ENCODE data around the gene FAM177A1.
"Not testable (repeated sequence)": the region's sequence is repeated elsewhere in the genome, so short reads cannot be mapped to it uniquely, and the experiment has no call there.

FAM177A1 gene

DNA sequence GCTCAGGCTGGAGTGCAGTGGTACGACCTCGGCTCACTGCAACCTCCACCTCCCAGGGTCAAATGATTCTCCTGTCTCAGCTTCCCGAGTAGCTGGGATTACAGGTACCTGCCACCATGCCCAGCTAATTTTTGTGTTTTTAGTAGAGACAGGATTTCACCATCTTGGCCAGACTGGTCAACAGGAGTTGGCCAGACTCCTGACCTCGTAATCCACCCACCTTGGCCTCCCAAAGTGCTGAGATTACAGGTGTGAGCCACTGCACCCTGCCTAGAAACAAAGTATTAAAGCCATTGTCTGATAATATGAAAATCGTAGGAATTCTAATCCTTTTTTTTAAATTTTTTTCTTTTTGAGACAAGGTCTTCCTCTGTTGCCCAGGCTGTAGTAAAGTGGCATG lies 19.7 kb downstream of the FAM177A1 start:
- DNase-seq (ENCODE audit: low read depth): not testable (repeated sequence)

DNA sequence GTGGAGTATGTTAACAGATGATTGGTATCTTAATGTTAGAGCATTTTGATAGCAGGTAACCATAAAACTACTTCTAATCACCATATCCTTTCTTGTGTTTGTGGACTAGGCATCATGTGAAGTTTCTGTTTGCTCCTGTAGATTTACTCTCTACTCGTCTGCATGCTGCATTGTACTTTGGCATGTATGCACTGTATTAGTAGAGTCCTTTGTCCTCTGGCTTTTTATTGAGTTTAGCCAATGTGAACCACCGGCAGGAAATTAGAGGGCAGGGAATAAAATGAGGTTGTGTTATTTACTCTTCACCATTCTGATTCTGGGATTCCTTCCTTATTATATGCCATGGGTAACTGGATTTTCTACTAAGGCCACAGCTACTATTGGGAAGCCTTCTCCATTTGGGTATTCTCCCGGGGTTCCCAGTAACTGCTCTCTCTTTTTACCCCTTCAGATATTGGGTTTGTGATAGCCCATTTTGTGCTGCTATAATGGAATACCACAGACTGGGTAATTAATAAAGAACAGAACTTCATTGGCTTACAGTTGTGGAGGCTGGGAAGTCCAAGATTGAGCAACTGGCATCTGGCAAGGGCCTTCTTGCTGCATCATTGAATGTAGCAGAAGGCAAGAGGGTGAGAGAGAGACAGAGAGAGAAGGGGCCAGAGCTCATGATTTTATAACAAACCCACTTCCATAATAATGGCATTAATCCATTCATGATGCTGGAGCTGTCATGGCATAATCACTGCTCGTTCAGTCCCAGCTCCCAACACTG lies 22.4 kb downstream of the FAM177A1 start:
- DNase-seq (ENCODE audit: low read depth): no peak

DNA sequence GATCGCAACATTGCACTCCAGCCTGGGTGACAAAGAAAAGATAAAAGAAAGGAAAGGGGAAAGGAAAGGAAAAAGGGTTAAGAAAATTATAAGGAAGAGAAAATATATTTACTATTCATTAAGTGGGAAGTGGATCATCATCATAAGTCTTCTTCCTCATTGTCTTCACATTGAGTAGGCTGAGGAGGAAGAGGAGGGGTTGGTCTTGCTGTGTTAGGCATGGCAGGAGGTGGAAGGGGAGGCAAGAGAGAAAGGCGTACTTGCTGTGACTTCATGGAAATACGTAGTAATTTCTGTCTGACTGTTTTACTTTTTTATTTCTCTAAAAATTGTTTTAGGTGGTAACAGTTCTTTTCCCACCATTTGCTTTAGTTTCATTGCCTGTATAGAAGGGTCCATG lies 26.2 kb downstream of the FAM177A1 start:
- DNase-seq (ENCODE audit: low read depth): no peak

DNA sequence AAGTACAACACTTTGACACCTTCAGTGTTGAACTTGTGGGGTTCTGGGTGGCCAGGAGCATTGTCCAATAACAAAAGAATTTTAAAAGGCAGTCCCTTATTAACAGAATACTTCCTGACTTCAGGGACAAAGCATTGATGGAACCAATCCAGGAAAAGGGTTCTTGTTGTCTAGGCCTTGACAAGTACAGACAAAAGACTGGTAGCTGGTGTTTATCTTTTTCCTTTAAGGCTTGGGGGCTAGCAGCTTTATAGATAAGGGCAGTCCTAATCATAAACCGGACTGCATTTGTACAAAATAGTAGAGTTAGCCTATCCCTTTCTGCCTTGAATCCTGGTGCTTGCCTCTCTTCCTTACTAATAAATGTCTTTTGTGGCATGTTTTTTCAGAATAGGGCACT lies 27.4 kb downstream of the FAM177A1 start:
- no peak for DNase-seq (ENCODE audit: low read depth)

DNA sequence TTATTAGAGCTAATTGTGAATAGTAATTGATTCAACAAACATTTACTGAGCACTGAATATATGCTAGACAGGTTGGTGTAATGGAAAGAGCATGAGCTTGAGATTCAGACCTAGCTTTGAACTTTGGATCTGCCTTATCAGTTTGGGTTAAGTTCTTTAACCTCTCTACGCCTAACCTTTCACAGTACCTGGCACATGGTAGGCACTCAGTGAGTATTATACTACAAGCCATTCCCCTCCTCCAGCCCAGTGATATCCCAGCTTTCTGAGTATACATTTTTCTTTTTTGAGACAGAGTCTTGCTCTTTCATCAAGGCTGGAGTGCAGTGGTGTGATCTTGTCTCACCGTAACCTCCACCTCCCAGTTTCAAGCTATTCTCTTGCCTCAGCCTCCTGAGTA lies 32.0 kb downstream of the FAM177A1 start:
- DNase-seq (ENCODE audit: low read depth): no peak

DNA sequence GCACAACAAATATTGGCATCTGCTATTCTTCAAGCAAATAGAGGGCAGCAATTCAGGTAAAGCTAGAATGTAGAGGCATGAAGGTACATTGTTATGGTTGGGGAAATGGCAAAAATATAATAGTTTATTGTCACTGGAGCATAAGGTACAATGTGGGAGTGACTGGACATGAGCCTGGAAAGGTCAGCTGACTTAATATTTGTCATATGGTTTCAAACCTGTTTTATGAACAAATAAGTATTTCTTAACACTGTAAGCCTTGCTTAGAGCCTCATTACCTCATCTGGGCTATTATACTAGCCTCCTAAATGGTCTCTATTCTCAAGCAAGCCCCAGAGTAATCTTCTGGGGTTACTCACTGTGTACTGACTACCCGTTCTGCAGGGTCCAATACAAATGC lies 33.7 kb downstream of the FAM177A1 start:
- no peak for DNase-seq (ENCODE audit: low read depth)

DNA sequence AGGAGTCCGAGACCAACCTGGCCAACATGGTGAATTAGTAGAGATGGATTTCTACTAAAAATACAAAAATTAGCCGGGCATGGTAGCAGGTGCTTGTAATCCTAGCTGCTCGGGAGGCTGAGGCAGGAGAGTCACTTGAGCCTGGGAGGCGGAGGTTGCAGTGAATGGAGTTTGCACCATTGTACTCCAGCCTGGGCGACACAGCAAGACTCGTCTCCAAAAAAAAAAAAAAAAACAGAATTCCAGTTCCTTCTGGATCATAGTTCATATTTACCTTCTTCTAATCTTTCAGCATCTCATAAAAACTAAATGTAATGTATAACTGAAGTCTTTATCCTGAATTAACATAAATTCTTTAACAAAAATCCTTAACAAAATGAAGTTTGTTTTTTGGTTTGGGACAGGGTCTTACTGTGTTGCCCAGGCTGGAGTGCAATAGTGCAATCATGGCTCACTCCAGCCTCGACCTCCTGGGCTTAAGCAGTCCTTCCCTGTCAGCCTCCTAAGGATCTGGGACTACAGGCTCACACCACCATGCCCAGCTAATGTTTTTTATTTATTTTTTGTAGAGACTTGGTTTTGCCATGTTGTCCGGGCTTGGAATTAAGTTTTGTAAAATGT lies 37.6 kb downstream of the FAM177A1 start:
- DNase-seq (ENCODE audit: low read depth): no peak

DNA sequence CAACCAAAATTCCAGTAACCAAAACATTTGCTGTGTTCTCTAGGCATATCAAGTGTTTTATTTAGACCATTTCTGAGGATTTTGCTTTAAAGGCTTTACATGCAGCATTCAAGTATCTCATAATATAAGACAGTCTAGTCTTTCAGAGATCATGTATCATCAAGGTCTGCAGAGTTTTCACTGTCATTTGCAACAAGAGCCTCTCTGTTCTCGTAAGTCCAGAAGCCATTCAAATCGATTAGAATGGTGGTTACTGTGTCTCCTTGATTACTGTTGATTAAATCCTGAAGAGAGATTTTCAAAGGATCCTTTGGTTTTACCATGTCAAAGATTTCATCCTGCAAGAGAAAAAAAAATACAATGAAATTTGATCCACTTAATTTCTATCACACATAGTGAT lies 39.4 kb downstream of the FAM177A1 start:
- DNase-seq (ENCODE audit: low read depth): no peak

DNA sequence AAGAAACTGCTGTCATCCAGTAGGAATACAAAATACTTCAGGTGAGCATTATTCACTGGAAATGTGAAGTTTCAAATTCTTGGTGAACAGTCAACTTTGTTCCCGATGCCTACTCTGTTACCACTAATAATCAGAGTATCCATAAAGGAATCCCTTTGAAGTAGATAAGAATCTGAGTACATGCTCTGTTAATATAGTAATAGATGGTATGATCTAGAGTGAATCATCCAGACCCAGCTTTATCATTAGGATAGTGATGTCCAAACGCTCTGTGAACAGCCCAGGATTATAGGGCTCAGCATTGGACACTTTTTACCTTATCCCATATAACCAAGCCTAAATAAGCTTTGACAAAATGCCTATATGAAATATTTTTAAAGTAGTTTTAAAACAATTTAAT lies 42.4 kb downstream of the FAM177A1 start:
- DNase-seq (ENCODE audit: low read depth): no peak

DNA sequence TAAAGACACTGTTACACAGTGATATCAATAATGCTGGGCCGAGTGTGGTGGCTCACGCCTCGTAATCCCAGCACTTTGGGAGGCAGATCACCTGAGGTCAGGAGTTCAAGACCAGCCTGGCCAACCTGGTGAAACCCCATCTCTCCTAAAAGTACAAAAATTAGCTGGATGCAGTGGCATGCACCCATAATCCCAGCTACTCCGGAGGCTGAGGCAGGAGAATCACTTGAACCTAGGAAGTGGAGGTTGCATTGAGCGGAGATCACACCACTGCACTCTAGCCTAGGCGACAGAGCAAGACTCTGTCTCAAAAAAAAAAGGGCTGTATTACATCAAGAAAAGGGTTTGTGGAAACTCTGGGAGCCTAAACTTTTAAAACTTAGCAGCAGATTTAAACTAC lies 48.6 kb downstream of the FAM177A1 start:
- DNase-seq (ENCODE audit: low read depth): not testable (repeated sequence)

DNA sequence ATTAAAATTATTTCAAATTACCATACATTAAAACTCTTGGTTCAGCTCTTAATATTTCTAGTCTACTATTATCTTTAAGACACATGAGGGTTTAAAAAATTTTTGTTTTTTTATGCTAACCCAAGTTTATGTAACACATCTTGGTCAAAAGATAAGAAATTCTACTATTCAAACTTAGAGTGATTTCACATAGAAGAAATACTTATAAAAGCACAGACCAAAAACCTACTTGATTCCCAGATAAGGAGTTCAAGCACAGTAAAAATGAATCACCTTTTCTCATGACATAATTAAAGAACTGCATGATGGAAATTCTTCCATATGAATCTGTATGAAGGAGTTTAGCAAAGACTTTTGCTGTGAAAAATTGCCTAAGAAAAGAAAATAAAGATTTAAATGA lies 61.8 kb downstream of the FAM177A1 start:
- DNase-seq (ENCODE audit: low read depth): no peak

DNA sequence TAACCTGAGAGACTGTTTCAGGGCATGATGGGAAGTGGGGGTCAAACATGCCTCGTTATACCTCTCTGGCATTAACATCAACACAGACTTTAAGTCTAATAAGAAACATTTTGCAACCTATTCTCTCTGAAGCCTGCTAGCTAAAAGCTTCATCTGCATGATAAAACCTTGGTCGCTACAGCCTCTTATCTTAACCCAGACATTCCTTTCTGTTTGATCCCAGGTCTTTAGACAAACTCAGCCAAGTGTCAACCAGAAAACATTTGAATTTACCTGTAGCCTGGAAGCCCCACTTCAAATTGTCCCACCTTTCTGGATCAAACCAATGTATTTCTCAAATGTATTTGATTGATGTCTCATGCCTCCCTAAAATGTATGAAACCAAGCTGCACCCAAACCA lies 66.6 kb downstream of the FAM177A1 start:
- DNase-seq (ENCODE audit: low read depth): no peak

DNA sequence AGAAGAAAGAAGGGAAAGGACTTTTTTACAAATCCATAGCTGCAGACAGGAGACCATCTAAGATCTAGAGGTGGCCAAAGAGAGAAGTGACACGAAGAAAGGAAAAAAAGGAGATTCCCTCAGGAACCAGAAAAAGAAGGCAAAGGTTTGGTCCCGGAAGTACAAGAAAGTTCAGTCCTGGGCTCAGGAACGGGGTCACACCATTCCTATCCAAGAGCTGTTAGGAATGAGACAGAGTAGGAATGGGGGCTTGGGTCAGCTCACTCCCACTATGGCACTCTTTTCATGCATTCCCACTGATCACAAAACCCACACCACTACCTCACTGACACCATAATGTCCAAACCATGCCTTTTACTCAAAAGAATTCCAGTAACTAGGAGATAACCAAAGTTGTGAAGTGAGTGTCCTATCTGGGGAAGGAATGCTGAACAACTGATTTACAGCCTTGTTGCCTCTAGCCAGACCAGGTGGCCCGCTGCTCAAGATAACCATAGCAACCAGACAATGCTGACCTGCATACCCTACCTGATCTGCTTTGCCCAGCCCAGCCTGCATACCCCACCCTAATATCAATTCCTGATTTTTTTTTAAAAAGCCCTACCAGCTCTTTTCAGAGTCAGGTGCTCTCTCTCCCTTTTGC lies 67.4 kb downstream of the FAM177A1 start:
- DNase-seq (ENCODE audit: low read depth): no peak

DNA sequence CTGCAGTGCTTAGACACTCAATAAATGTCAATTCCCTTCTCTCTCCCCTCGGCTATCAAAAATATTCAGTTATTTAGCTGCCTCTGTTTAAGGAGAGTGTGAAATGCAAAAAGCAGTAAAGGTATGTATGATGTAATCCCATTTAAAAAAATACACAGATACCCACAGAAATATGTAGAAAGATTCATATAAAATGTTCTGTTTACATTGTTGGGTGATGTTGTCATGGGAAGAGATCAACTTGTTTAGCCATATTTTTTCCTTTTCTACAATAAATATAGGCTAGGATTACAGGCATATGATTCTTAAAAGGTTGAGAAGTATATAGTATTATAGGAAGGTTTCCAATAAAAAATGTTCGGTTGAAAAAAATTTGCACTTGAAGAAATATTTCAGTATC lies 68.0 kb downstream of the FAM177A1 start:
- no peak for DNase-seq (ENCODE audit: low read depth)

DNA sequence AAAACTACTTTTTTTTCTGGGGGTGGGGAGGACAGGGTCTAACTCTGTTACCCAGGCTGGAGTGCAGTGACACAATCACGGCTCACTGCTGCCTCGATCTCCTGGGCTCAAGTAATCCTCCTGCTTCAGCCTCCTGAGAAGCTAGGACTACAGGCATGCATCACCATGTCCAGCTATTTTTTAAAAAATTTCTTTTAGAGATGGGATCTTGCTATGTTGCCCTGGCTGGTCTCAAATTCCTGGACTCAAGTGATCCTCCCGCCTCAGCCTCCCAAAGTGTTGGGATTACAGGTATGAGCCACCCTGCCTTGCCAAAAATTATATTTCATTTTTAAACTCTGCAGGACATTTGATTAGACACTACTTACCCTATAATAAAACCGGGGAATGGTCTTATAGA lies 70.2 kb downstream of the FAM177A1 start:
- no peak for DNase-seq (ENCODE audit: low read depth)

DNA sequence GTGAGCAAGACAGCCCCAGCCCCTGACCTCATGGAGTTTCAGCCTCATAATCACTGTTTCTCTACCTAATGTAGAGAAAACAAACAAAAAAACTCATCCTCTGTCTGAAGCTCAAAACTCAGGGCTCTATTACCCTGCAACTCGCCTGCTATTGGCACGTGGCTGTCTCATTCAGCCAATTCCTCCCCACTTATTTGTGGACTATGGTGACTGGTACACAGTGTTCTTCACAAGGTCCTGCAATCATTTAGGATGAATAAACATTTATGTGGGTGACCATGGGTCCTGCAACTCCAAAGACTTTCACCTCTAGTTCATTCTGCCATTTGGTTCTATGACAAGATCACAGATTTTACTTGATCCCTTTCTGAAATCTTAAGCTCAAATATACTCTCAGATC lies 71.0 kb downstream of the FAM177A1 start:
- no peak for DNase-seq (ENCODE audit: low read depth)

DNA sequence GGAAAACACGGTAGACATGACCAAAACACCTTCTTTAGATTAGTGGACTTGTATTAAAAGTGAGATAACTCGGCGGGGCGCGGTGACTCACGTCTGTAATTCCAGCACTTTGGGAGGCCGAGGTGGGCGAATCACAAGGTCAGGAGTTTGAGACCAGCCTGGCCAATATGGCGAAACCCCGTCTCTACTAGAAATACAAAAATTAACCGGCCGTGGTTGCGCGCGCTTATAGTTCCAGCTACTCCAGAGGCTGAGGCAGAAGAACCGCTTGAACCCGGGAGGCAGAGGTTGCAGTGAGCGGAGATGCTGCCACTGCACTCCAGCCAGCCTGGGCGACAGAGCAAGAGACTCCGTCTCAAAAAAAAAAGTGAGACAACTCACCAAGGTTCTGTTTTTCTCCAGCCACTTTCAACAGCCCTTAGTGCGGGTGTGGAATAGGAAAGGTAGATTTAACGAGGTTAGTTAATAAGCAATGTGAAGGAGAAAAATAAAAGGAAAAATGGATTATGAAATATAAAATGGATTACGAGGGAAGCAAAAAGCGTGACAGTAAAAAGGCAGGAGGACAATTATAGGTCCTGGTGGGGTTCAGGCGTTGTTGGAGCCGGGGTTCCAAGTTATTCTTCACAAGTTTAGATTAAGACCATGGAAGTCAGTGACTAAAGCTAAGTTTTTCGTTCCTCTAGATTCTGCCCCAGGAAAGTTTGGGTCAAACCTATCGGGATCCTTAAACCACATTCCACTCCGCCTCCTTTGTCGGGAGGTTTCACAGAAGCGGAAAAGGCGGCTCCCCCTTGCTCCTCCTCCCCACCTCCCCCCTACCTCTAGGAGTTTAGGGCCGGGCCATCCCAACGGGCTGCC lies 75.2 kb downstream of the FAM177A1 start:
- no peak for DNase-seq (ENCODE audit: low read depth)

DNA sequence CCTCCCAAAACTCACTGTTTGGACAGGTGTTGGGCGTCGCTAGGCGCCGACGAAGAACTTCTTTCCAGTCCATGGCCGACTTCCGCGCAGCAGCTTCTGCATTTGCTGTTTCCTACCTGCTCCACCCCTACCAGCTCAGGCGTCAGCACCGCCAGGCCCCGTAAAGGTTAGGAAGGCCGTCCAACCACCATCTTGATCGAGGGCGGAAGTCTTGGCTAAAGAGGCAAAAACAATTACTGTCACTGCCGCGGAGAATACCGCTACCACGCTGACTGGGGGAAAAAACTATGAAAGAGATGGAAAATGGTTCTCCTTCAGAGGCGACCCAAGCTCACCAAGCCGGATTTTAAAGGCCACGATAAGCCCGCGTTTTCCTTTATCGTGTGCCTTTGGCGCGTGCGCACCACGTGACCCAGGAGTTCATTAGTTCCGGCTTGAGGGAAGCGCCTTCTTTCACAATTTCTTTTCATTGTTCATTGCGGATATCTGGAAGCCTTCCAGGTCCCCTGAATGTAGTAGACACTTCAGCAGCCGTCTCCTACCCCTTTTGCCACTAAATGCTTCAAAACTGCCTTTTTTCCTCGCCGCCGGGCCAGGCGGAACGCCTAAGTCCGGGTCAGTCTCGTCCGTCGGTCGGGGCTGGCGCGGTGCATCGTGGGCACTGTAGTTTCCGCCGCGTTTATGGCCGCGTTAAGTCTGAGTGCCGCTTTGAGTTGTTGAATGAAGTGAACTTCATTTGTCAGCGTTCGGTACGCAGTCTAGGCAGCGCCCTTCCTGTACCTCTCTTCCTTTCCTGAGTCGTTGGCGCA lies 76.0 kb downstream of the FAM177A1 start, which contains the start of the genes PPP2R3C and PRORP:
PPP2R3C (minus strand) TSS at position 104 of the 809 bp plus-strand sequence; CDS start at position 73, 31 bp downstream.
PRORP (plus strand) TSS at position 666 of the 809 bp plus-strand sequence. CDS start 694 bp downstream, outside the sequence.
- DNase-seq (ENCODE audit: low read depth): peak; percentile 82

DNA sequence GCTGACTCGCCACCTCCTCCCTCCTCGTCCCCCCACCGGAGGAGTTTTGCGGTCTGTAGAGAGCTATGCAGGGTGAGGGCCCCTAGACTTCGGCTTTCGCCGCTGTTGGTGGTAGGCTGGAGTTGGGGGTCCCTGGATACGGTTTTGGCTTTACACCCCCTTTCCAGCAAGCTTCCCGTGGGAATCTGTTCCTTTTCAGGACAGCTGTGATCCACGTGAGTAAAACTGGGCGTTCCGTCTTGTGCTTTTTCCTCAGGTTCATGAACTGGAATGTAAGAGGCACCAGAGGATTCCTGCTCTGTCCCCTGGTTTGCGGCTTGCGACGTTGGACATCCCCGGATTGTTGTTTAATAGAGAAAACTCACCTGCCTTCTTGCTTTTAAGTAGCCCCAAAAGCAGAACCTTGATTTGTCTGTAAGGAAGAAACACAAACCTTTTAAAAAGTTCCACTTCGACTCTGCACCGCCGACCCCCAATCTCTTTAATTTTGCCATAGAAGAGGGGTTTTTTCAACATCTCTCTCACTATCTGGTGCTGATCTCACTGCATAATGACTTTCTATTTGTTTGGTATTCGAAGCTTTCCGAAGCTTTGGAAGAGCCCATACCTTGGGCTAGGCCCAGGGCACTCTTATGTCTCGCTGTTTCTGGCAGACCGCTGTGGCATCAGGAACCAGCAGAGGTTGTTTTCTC lies 76.8 kb downstream of the FAM177A1 start:
- no peak for DNase-seq (ENCODE audit: low read depth)

DNA sequence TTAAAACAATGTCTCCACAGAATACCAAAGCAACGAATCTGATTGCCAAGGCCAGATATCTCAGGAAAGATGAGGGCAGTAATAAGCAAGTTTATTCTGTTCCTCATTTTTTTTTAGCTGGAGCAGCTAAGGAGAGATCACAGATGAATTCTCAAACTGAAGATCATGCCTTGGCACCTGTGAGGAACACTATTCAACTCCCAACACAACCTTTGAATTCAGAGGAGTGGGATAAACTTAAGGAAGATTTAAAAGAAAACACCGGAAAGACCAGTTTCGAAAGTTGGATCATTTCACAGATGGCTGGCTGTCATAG lies 77.3 kb downstream of the FAM177A1 start:
- no peak for DNase-seq (ENCODE audit: low read depth)

DNA sequence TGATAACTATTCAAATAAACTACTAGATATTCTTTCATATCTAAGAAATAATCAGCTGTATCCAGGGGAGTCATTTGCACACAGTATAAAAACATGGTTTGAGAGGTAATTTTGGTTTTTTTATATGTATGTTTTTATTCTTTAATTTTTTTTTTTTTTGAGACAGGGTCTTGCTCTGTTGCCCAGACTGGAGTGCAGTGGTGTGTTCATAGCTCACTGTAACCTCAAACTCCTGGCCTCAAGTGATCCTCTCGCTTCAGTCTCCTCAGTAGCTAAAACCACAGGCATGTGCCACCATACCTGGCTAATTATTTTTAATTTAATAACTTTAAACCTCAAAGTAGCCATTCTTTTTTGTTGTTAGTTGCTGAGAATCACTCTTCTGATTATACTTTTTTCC lies 78.1 kb downstream of the FAM177A1 start:
- DNase-seq (ENCODE audit: low read depth): no peak
